ENCODE measurements around the gene GZF1.

The GZF1 gene

DNA sequence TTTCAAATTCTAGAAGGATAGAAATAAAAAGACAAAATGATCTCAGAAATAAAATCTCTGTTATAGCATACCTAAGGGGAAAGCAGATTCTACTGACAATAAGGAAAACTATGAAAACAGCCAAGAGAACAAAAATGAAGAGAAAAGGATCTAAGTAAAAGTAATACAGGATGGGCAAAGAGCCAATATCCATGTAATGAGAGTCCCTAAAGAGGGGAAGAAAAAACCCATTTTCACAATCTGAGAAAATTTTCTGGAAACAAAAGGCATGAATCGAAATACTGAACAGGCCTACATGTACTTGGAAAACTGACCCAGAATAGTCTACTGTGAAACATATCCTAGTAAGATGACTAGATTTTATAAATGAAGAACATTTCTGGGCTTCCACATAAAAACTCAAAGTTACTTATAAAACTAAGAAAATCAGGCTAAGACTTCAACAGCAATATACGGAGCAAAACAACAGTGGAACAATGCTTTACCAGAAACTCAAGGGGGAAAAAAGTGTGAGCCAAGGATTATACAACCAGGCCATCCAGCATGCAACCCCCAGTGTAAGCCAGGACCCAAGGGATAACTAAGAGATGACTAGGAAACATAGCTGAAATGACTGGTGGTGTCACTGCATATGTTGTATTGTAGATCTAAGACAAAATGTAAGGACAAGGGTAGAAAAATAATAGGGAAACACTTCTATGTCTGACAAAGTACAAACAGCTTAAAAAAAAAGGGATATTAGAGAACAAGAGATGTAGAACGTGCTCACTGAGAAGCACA is 49.1 kb downstream of the GZF1 start:
- no peak for ATAC-seq (ENCODE audit: low read depth)
- Histone ChIP-seq H3K27me3 (ENCODE audit: insufficient read depth, poor library complexity, severe bottlenecking) (no peaks in the 10 kb centered on the region), H3K27ac (ENCODE audit: poor library complexity, severe bottlenecking) (no peak overlapping the region)

DNA sequence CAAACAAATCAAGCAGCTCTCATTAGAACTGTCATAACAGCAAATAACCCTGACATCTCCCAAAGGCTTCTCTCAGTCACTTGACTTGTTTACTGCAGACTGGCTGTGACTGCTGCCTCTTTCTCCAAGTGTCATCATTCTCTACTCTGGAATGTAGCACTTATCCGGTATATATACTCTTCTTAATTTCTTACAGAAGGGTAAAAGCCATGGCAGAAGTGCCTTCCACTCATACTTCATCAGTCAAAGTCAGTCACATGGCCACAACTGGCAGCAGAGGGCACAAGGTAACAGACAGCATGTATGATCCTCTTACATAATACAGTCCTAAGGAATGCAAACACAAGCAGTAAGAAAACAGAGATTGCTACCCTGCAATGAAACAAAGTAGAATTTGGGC is 50.0 kb downstream of the GZF1 start:
- no peak overlapping the region for H3K27ac ChIP-seq (ENCODE audit: poor library complexity, severe bottlenecking)
- H3K27me3 ChIP-seq (ENCODE audit: insufficient read depth, poor library complexity, severe bottlenecking): no peaks in the 10 kb centered on the region
- no peak for DNase-seq (ENCODE audit: low spot score)
- H3K4me3 ChIP-seq (ENCODE audit: severe bottlenecking): no peak overlapping the region
- H3K4me1 ChIP-seq (ENCODE audit: insufficient read depth, poor library complexity, severe bottlenecking): peaks cover 4% of the 10 kb centered on the region
- peak; percentile 50; the same call in 2 of the 3 replicates for ATAC-seq (ENCODE audit: low read depth)
- H3K36me3 ChIP-seq (ENCODE audit: low read depth): no peaks in the 10 kb centered on the region
- no peaks in the 10 kb centered on the region for H3K9me3 ChIP-seq (ENCODE audit: severe bottlenecking)
- TF ChIP-seq, protein P1, sequence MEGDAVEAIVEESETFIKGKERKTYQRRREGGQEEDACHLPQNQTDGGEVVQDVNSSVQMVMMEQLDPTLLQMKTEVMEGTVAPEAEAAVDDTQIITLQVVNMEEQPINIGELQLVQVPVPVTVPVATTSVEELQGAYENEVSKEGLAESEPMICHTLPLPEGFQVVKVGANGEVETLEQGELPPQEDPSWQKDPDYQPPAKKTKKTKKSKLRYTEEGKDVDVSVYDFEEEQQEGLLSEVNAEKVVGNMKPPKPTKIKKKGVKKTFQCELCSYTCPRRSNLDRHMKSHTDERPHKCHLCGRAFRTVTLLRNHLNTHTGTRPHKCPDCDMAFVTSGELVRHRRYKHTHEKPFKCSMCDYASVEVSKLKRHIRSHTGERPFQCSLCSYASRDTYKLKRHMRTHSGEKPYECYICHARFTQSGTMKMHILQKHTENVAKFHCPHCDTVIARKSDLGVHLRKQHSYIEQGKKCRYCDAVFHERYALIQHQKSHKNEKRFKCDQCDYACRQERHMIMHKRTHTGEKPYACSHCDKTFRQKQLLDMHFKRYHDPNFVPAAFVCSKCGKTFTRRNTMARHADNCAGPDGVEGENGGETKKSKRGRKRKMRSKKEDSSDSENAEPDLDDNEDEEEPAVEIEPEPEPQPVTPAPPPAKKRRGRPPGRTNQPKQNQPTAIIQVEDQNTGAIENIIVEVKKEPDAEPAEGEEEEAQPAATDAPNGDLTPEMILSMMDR (IDR thresholded peaks at IDR 0.05; ENCODE audit: poor library complexity, severe bottlenecking): no peak

More for the DNA sequence above, 49.1 kb downstream of the GZF1 start:
- no peaks in the 10 kb centered on the region for H3K9me3 ChIP-seq (ENCODE audit: severe bottlenecking)
- TF ChIP-seq, protein P1 (IDR thresholded peaks at IDR 0.05; ENCODE audit: poor library complexity, severe bottlenecking): no peak
- H3K4me1 ChIP-seq (ENCODE audit: insufficient read depth, poor library complexity, severe bottlenecking): no peaks in the 10 kb centered on the region
- no peak overlapping the region for H3K4me3 ChIP-seq (ENCODE audit: severe bottlenecking)
- DNase-seq (ENCODE audit: low spot score): no peak
- no peaks in the 10 kb centered on the region for H3K36me3 ChIP-seq (ENCODE audit: low read depth)

DNA sequence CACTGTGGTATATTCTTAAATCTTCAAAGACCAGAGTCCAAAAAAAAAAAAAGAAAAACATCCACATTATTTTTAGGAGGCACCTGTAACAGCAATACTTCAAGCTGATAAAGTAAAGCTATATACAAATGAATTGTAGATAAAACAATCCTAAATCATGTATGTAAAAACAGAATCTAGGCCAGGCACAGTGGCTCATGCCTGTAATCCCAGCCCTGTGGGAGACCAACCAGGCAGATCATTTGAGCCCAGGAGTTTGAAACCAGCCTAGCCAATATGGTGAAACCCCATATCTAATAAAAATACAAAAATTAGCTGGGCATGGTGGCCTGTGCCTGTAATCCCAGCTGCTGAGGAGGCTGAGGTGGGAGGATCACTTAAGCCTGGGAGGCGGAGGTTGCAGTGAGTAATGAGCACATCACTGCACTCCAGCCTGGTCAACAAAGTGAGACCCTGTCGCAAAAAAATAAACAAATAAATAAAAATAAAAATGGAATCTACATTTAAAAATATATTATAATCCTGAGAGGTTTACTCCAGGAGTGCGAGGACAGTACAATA is 52.0 kb downstream of the GZF1 start:
- H3K4me1 ChIP-seq (ENCODE audit: insufficient read depth, poor library complexity, severe bottlenecking): peaks cover 4% of the 10 kb centered on the region
- no peak overlapping the region for H3K4me3 ChIP-seq (ENCODE audit: severe bottlenecking)
- DNase-seq (ENCODE audit: low spot score) (no peak), ATAC-seq (ENCODE audit: low read depth) (no peak)
- H3K9me3 ChIP-seq (ENCODE audit: severe bottlenecking): no peaks in the 10 kb centered on the region
- no peak overlapping the region for H3K27ac ChIP-seq (ENCODE audit: poor library complexity, severe bottlenecking)
- no peaks in the 10 kb centered on the region for H3K27me3 ChIP-seq (ENCODE audit: insufficient read depth, poor library complexity, severe bottlenecking)
- H3K36me3 ChIP-seq (ENCODE audit: low read depth): no peaks in the 10 kb centered on the region
- TF ChIP-seq, protein P1 (IDR thresholded peaks at IDR 0.05; ENCODE audit: poor library complexity, severe bottlenecking): no peak

DNA sequence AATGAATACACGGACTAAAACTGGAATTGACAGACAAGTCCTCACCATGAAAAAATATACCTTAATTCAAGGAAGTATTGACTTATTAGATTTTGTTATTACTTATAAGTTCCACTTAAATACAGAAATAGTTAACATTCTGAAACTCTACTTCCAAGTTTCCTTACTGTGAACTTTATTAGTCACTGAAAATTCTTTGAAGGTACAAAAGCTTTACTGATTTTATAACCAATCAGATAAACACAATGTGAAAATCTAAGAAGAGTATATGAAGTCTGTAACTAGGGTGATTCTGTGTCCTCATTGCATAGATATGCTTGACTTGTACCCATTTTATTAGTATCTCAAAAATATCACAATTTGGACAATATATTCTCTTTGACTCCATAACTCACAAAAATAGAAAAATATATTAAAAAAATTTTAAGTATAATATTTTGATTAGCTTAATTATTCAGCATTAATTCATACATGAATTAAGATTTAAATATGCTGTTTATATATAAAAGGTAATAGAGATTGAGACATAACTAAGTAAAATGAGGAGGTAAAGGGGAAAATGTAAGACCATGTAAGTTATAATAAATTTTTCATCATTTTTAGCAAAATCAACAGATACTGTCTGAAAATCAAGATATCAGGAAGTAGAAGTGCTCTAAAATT is 52.7 kb downstream of the GZF1 start:
- H3K4me1 ChIP-seq (ENCODE audit: insufficient read depth, poor library complexity, severe bottlenecking): peaks cover 4% of the 10 kb centered on the region
- no peaks in the 10 kb centered on the region for H3K9me3 ChIP-seq (ENCODE audit: severe bottlenecking)
- DNase-seq (ENCODE audit: low spot score): no peak
- H3K36me3 ChIP-seq (ENCODE audit: low read depth): no peaks in the 10 kb centered on the region
- no peak overlapping the region for H3K4me3 ChIP-seq (ENCODE audit: severe bottlenecking)
- TF ChIP-seq, protein P1 (IDR thresholded peaks at IDR 0.05; ENCODE audit: poor library complexity, severe bottlenecking): no peak
- no peak overlapping the region for H3K27ac ChIP-seq (ENCODE audit: poor library complexity, severe bottlenecking)
- no peak for ATAC-seq (ENCODE audit: low read depth)
- no peaks in the 10 kb centered on the region for H3K27me3 ChIP-seq (ENCODE audit: insufficient read depth, poor library complexity, severe bottlenecking)

Measured in RWPE2 (cell line).